Measurements from ENCODE around the gene APLP2. TPM values are rescaled to one million over a fixed set of nuclear protein-coding genes. Genes with fewer than 3 reads are reported as not detected.

Gene APLP2
- total and polyA plus RNA-seq, 9 of the 15 experiments (the other 6 are each of a cell fraction or from before 2014, with no cell fraction given): 17.4 to 164 (median 118) TPM

GRCh38 chr11:130069659-130070108 is at the start of gene APLP2 (continued):
- TF ChIP-seq CHD7 (IDR thresholded peaks at IDR 0.05; ENCODE audit: low read depth, low read length): no peak
- no peak for TF ChIP-seq HIVEP1 (CRISPR knock-in tag; IDR thresholded peaks at IDR 0.05)
- TF ChIP-seq CBFB (CRISPR knock-in tag; IDR thresholded peaks at IDR 0.05): no peak
- TF ChIP-seq TCF3 (CRISPR knock-in tag; IDR thresholded peaks at IDR 0.05): no peak
- TF ChIP-seq ELK3 (CRISPR knock-in tag; IDR thresholded peaks at IDR 0.05): no peak
- no peak for TF ChIP-seq POLR3A (IDR thresholded peaks at IDR 0.05; ENCODE audit: borderline replicate concordance, extremely low read depth, insufficient read depth, insufficient read length)
- TF ChIP-seq HDAC2 (IDR thresholded peaks at IDR 0.05): no peak
- TF ChIP-seq ZNF384 (IDR thresholded peaks at IDR 0.05; ENCODE audit: low read depth, low read length): no peak
- TF ChIP-seq CHCHD3 (CRISPR knock-in tag; IDR thresholded peaks at IDR 0.05): no peak
- peak; percentile 81 to 92; a peak in 2 of 4 replicates for TF ChIP-seq NONO (IDR thresholded peaks at IDR 0.05; ENCODE audit: low read depth in 2 of 2, low read length in 1 of 2)
- no peak for TF ChIP-seq ZNF197 (CRISPR knock-in tag; IDR thresholded peaks at IDR 0.05; ENCODE audit: low read depth)
- no peak for TF ChIP-seq HOMEZ (CRISPR knock-in tag; IDR thresholded peaks at IDR 0.05)
- no peak for TF ChIP-seq NCOA2 (IDR thresholded peaks at IDR 0.05; ENCODE audit: partially characterized antibody in 2 of 2)
- TF ChIP-seq ARNT (IDR thresholded peaks at IDR 0.05): no peak
- no peak for TF ChIP-seq ZNF444 (CRISPR knock-in tag; IDR thresholded peaks at IDR 0.05)
- TF ChIP-seq NFATC3 (IDR thresholded peaks at IDR 0.05): no peak
